Activated naive CD4-positive, alpha-beta T cell treated with anti-CD3 and anti-CD28 coated beads, Interleukin-2, amount 50 U/mL, for 24 hours (primary cell): Measurements from ENCODE around the gene IGFBP6.

ENCODE experiments used
- H3K27ac Mint-ChIP-seq: one replicate; pipeline ENCODE4 v1.8.0; 2021; ENCODE audit warnings: mild to moderate bottlenecking, mixed read lengths
- H3K27me3 Mint-ChIP-seq: one replicate; pipeline ENCODE4 v1.8.0; 2021; ENCODE audit warnings: mixed read lengths
- H3K36me3 Mint-ChIP-seq: one replicate; pipeline ENCODE4 v1.8.0; 2021; ENCODE audit warnings: mixed read lengths
- H3K4me1 Mint-ChIP-seq: one replicate; pipeline ENCODE4 v1.8.0; 2021; ENCODE audit warnings: mixed read lengths
- H3K4me3 Mint-ChIP-seq: one replicate; pipeline ENCODE4 v1.8.0; 2021; ENCODE audit warnings: mild to moderate bottlenecking, mixed read lengths
- H3K9me3 Mint-ChIP-seq: one replicate; pipeline ENCODE4 v1.8.0; 2021; ENCODE audit warnings: mixed read lengths

The IGFBP6 gene

GRCh38 chr12:53065470-53065869, 32.0 kb upstream of the IGFBP6 start:
- Mint-ChIP-seq H3K27ac (no peak overlapping the region), H3K4me3 (no peak overlapping the region), H3K4me1 (peaks cover 6% of the 10 kb centered on the region), H3K9me3 (no peaks in the 10 kb centered on the region), H3K27me3 (no peaks in the 10 kb centered on the region), H3K36me3 (peaks cover 7% of the 10 kb centered on the region)

GRCh38 chr12:53065975-53066931, 31.2 kb upstream of the IGFBP6 start:
- Mint-ChIP-seq H3K4me3 (no peak overlapping the region), H3K27me3 (no peaks in the 10 kb centered on the region), H3K27ac (no peak overlapping the region), H3K9me3 (no peaks in the 10 kb centered on the region), H3K36me3 (peaks cover 11% of the 10 kb centered on the region), H3K4me1 (peaks cover 10% of the 10 kb centered on the region)

- no peak overlapping the region for H3K4me3 Mint-ChIP-seq
- H3K9me3 Mint-ChIP-seq, result no peaks in the 10 kb centered on the region
- no peaks in the 10 kb centered on the region for H3K27me3 Mint-ChIP-seq
- peaks cover 11% of the 10 kb centered on the region for H3K36me3 Mint-ChIP-seq
- no peak overlapping the region for H3K27ac Mint-ChIP-seq
- peaks cover 17% of the 10 kb centered on the region for H3K4me1 Mint-ChIP-seq
Measured at GRCh38 chr12:53067074-53067992, 30.1 kb upstream of the IGFBP6 start.

- Mint-ChIP-seq H3K4me1 (peaks cover 17% of the 10 kb centered on the region), H3K9me3 (no peaks in the 10 kb centered on the region), H3K36me3 (peaks cover 11% of the 10 kb centered on the region), H3K27ac (peak overlapping the region; percentile 83), H3K27me3 (no peaks in the 10 kb centered on the region), H3K4me3 (no peak overlapping the region)
Measured at GRCh38 chr12:53067993-53068770, 29.3 kb upstream of the IGFBP6 start.

- no peaks in the 10 kb centered on the region for H3K27me3 Mint-ChIP-seq
- peak overlapping the region; percentile 83 for H3K27ac Mint-ChIP-seq
- peaks cover 19% of the 10 kb centered on the region for H3K4me1 Mint-ChIP-seq
- no peaks in the 10 kb centered on the region for H3K9me3 Mint-ChIP-seq
- H3K36me3 Mint-ChIP-seq, result peaks cover 11% of the 10 kb centered on the region
- no peak overlapping the region for H3K4me3 Mint-ChIP-seq
Measured at GRCh38 chr12:53068811-53069585, 28.5 kb upstream of the IGFBP6 start.

- Mint-ChIP-seq H3K9me3 (no peaks in the 10 kb centered on the region), H3K27me3 (no peaks in the 10 kb centered on the region), H3K27ac (no peak overlapping the region), H3K4me3 (no peak overlapping the region), H3K4me1 (peaks cover 28% of the 10 kb centered on the region), H3K36me3 (peaks cover 8% of the 10 kb centered on the region)
Measured at GRCh38 chr12:53069621-53070410, 27.7 kb upstream of the IGFBP6 start.

- no peaks in the 10 kb centered on the region for H3K27me3 Mint-ChIP-seq
- peaks cover 6% of the 10 kb centered on the region for H3K36me3 Mint-ChIP-seq
- peaks cover 38% of the 10 kb centered on the region for H3K4me1 Mint-ChIP-seq
- H3K4me3 Mint-ChIP-seq, result no peak overlapping the region
- H3K9me3 Mint-ChIP-seq, result no peaks in the 10 kb centered on the region
- H3K27ac Mint-ChIP-seq, result no peak overlapping the region
Measured at GRCh38 chr12:53070877-53071492, 26.5 kb upstream of the IGFBP6 start.

GRCh38 chr12:53071591-53072551, 25.6 kb upstream of the IGFBP6 start:
- H3K36me3 Mint-ChIP-seq, result peaks cover 7% of the 10 kb centered on the region

GRCh38 chr12:53073881-53074280, 23.6 kb upstream of the IGFBP6 start:
- Mint-ChIP-seq H3K4me3 (no peak overlapping the region), H3K9me3 (no peaks in the 10 kb centered on the region), H3K27ac (no peak overlapping the region), H3K36me3 (peaks cover 8% of the 10 kb centered on the region), H3K27me3 (no peaks in the 10 kb centered on the region), H3K4me1 (peaks cover 57% of the 10 kb centered on the region)

More at GRCh38 chr12:53071591-53072551, 25.6 kb upstream of the IGFBP6 start:
- Mint-ChIP-seq H3K4me3 (no peak overlapping the region), H3K27ac (no peak overlapping the region), H3K27me3 (no peaks in the 10 kb centered on the region), H3K4me1 (peaks cover 41% of the 10 kb centered on the region), H3K9me3 (no peaks in the 10 kb centered on the region)

GRCh38 chr12:53074283-53074998, 23.0 kb upstream of the IGFBP6 start:
- H3K4me1 Mint-ChIP-seq, result peaks cover 57% of the 10 kb centered on the region
- H3K4me3 Mint-ChIP-seq, result no peak overlapping the region
- H3K9me3 Mint-ChIP-seq, result no peaks in the 10 kb centered on the region
- peaks cover 8% of the 10 kb centered on the region for H3K36me3 Mint-ChIP-seq
- no peaks in the 10 kb centered on the region for H3K27me3 Mint-ChIP-seq
- no peak overlapping the region for H3K27ac Mint-ChIP-seq

- peaks cover 61% of the 10 kb centered on the region for H3K4me1 Mint-ChIP-seq
Measured at GRCh38 chr12:53074999-53075370, 22.5 kb upstream of the IGFBP6 start.

GRCh38 chr12:53076461-53076860, 21.0 kb upstream of the IGFBP6 start:
- Mint-ChIP-seq H3K36me3 (peaks cover 4% of the 10 kb centered on the region), H3K27ac (no peak overlapping the region), H3K27me3 (no peaks in the 10 kb centered on the region), H3K4me1 (peaks cover 66% of the 10 kb centered on the region), H3K9me3 (no peaks in the 10 kb centered on the region), H3K4me3 (peak overlapping the region; percentile 7)

More at GRCh38 chr12:53074999-53075370, 22.5 kb upstream of the IGFBP6 start:
- Mint-ChIP-seq H3K36me3 (peaks cover 8% of the 10 kb centered on the region), H3K27ac (no peak overlapping the region), H3K27me3 (no peaks in the 10 kb centered on the region), H3K4me3 (no peak overlapping the region), H3K9me3 (no peaks in the 10 kb centered on the region)
